Spinal cord (tissue), 10 donors: ENCODE data around the gene SEC14L5. TPM values are rescaled to one million over a fixed set of nuclear protein-coding genes. Genes with fewer than 3 reads are reported as not detected.

Experiments used
- DNase-seq, 6 donors: peaks; one replicate each; pipeline versions ENCODE4 v3.0.0 to v3.0.0-alpha.2; 2013 to 2015; ENCODE audit warnings: low spot score in 6 of 6, low read depth in 4 of 6
- H3K27ac ChIP-seq: one replicate; pipeline ENCODE4 v1.5.1; 2013; ENCODE audit warnings: low read depth, low read length, control low read depth
- H3K27me3 ChIP-seq: one replicate; pipeline ENCODE4 v1.6.1; 2013; ENCODE audit warnings: low read length; ENCODE audit not compliant: control insufficient read depth, insufficient read depth
- H3K36me3 ChIP-seq: one replicate; pipeline ENCODE4 v1.6.1; 2013; ENCODE audit warnings: low read length; ENCODE audit not compliant: control insufficient read depth, insufficient read depth
- H3K4me1 ChIP-seq: one replicate; pipeline ENCODE4 v1.6.1; 2013; ENCODE audit warnings: low read length; ENCODE audit not compliant: control insufficient read depth, insufficient read depth
- H3K4me3 ChIP-seq: one replicate; pipeline ENCODE4 v1.5.1; 2013; ENCODE audit warnings: low read depth, low read length, control low read depth
- H3K9me3 ChIP-seq: one replicate; pipeline ENCODE4 v1.6.1; 2013; ENCODE audit warnings: low read length; ENCODE audit not compliant: control insufficient read depth, insufficient read depth
- WGBS: methylation state at CpG from one replicate; pipeline ENCODE4 v1.1.5; 2013; ENCODE audit warnings: missing lambda C conversion rate; ENCODE audit not compliant: insufficient coverage; 5-methylcytosine and 5-hydroxymethylcytosine counted together
- polyA plus RNA-seq, 2 donors: library from polyadenylated mRNA; unstranded; fragments of 120-200 nt; gene quantifications; one replicate each; pipeline ENCODE4 v1.2.1, GENCODE V29; 2013; ENCODE audit not compliant: insufficient read length in 2 of 2
- total RNA-seq, 2 donors: library from RNA; depleted of rRNA in 1 of 2; stranded (reverse); fragments of 120-200 nt in 1 of 2; fragments of >200 nt in 1 of 2; gene quantifications; one replicate each; pipeline versions ENCODE4 v1.2.3 to v1.2.4, GENCODE V29; 2013 to 2014
- donor health status: healthy.

SEC14L5 gene
- total and polyA plus RNA-seq, 4 donors = 0.93 to 4.5 (median 1.7) TPM

GRCh38 chr16:5017678-5017969, 59.5 kb downstream of the SEC14L5 start:
- H3K4me3 ChIP-seq = no peak overlapping the region
- H3K27me3 ChIP-seq = no peaks in the 10 kb centered on the region
- H3K36me3 ChIP-seq = no peaks in the 10 kb centered on the region
- H3K27ac ChIP-seq = no peak overlapping the region
- no peaks in the 10 kb centered on the region for H3K9me3 ChIP-seq
- peaks cover 7% of the 10 kb centered on the region for H3K4me1 ChIP-seq
- WGBS = 77% methylated on average over 5 of the region's 5 CpGs
- no peak for DNase-seq

- no peak overlapping the region for H3K4me3 ChIP-seq
- H3K27me3 ChIP-seq = no peaks in the 10 kb centered on the region
- peak in 2 of 6 donors; percentile 60 to 70 for DNase-seq
- H3K4me1 ChIP-seq = peaks cover 7% of the 10 kb centered on the region
- no peaks in the 10 kb centered on the region for H3K9me3 ChIP-seq
- WGBS = 9% methylated on average over 6 of the region's 9 CpGs
- peak overlapping the region; percentile 84 for H3K27ac ChIP-seq
- no peaks in the 10 kb centered on the region for H3K36me3 ChIP-seq
Measured at GRCh38 chr16:5018793-5019192, 60.7 kb downstream of the SEC14L5 start.

- H3K9me3 ChIP-seq = no peaks in the 10 kb centered on the region
- no peaks in the 10 kb centered on the region for H3K27me3 ChIP-seq
- H3K27ac ChIP-seq = no peak overlapping the region
- H3K4me3 ChIP-seq = no peak overlapping the region
- WGBS = 90% methylated on average over 2 of the region's 6 CpGs
- no peak for DNase-seq
- peaks cover 7% of the 10 kb centered on the region for H3K4me1 ChIP-seq
- H3K36me3 ChIP-seq = no peaks in the 10 kb centered on the region
Measured at GRCh38 chr16:5019775-5020174, 61.6 kb downstream of the SEC14L5 start.

DNA sequence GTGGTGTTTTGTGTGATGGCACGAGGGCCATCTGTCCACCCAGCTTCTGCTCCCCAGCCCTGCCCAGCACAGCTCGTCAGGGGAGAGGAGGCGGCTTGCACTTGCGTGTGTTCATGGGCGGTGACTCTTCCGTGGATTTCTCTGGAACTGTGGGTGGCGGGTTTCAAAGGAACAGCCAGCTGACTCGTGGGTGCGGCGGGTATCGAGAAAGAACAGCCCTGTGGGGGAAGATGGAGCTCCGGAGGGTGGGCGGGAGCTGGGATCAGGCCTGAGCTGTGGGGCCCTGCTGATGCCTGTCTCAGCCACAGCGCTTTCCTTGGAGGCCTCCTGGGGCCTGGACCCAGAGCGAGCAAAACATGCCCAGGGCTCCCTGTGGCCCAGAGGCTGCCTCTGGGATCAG, 62.4 kb downstream of the SEC14L5 start:
- peaks cover 14% of the 10 kb centered on the region for H3K4me1 ChIP-seq
- H3K4me3 ChIP-seq = no peak overlapping the region
- no peak for DNase-seq
- 73% methylated on average over 15 of the region's 15 CpGs for WGBS
- no peaks in the 10 kb centered on the region for H3K9me3 ChIP-seq
- H3K36me3 ChIP-seq = peaks cover 6% of the 10 kb centered on the region
- H3K27ac ChIP-seq = no peak overlapping the region
- H3K27me3 ChIP-seq = no peaks in the 10 kb centered on the region

DNA sequence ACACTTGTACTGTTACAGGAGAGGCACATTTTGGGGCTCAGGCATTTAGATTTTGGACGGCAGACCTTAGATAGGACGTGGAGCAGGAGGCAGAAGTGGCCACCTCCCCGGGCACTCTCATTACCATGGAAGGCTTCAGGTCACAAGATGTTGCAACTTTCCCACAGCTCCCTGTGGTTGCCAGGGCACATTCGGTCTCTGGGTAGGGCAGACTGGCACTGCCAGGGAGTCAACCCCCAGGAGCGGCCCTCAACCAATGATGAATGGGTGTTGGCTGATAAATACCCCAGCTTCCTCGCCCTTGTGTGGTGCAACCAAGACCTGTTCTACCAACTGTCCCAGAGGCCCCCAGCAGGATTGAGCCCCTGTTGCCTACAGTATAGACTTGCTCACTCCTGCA, 64.4 kb downstream of the SEC14L5 start:
- Histone ChIP-seq H3K27me3 (no peaks in the 10 kb centered on the region), H3K27ac (no peak overlapping the region), H3K9me3 (no peaks in the 10 kb centered on the region), H3K4me1 (peaks cover 14% of the 10 kb centered on the region), H3K4me3 (no peak overlapping the region), H3K36me3 (peaks cover 17% of the 10 kb centered on the region)
- WGBS = 100% methylated on average over 4 of the region's 6 CpGs
- no peak for DNase-seq

DNA sequence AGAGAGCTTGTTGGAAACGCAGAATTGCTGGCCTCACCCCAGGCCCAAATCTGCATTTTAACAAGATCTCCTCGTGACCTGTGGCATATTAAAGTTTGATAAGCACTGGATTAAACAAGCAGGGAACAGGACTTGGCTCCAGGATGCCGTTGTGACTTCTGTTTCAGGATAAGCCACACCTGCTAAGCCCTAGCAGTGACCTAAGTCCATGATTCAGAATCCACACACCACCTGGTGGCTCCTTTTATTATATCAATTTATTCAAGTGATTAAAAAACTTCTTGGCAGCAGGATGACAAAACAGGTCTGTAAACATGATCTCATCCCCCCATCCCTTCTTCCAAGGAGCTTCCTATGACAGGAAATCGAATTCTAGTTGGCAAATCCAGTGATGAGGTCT, 66.5 kb downstream of the SEC14L5 start:
- Histone ChIP-seq H3K36me3 (peaks cover 38% of the 10 kb centered on the region), H3K27ac (no peak overlapping the region), H3K27me3 (no peaks in the 10 kb centered on the region), H3K4me3 (no peak overlapping the region), H3K4me1 (peaks cover 14% of the 10 kb centered on the region), H3K9me3 (no peaks in the 10 kb centered on the region)
- peak in 2 of 6 donors; percentile 19 to 64 for DNase-seq
- 77% methylated on average over 3 of the region's 4 CpGs for WGBS

DNA sequence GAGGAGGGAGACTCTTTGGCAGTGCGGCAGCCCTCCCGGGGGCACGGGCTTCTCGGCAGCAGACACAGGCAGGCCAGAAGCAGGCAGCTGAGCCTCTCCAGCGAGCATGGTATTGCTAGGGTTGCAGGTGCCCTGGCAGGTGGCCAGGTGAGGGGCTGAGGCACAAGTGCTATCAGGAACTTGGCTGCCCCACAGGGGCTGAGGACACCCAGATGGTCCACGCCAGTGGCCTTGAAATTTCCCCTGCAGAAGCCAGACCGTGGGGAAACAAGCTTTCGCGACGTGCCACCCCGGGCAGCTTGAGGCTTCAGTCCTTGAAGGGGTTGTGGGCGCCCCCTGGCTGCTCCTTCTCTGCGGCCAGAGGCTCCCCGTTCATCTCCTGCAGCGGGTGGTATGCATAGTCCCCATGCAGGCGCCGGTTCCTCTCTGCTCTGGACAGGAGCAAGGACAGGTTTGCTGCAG, 67.1 kb downstream of the SEC14L5 start:
- H3K9me3 ChIP-seq = no peaks in the 10 kb centered on the region
- H3K4me3 ChIP-seq = no peak overlapping the region
- no peaks in the 10 kb centered on the region for H3K27me3 ChIP-seq
- H3K36me3 ChIP-seq = peaks cover 44% of the 10 kb centered on the region
- H3K27ac ChIP-seq = no peak overlapping the region
- peak in 2 of 6 donors; percentile 32 to 51 for DNase-seq
- H3K4me1 ChIP-seq = peaks cover 13% of the 10 kb centered on the region
- WGBS = 18% methylated on average over 17 of the region's 17 CpGs

GRCh38 chr16:5026664-5027063, 68.5 kb downstream of the SEC14L5 start:
- Histone ChIP-seq H3K4me1 (peaks cover 7% of the 10 kb centered on the region), H3K27ac (no peak overlapping the region), H3K4me3 (no peak overlapping the region), H3K9me3 (no peaks in the 10 kb centered on the region), H3K27me3 (no peaks in the 10 kb centered on the region), H3K36me3 (peaks cover 49% of the 10 kb centered on the region)
- DNase-seq = no peak
- 97% methylated on average over 5 of the region's 8 CpGs for WGBS

DNA sequence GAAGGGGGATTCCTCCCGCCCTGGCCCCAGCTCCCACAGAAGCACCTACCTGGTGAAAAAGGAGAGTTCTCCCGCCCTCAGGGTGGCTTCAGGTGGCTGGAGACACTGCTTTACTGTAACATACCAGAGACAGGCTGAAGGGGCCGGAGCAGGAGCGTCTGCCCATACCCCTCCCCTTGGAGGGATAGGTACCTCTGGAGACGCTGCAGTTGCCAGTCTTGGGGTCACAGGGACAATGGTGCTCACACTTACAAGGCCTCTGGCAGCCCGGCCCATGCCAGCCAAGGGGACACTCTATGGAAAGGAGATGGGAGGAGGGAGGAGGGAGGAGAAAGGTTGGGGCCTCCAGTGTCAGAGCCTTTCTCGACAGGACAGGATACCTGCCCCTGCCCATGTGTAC, 69.0 kb downstream of the SEC14L5 start:
- 89% methylated on average over 3 of the region's 7 CpGs for WGBS
- no peak overlapping the region for H3K4me3 ChIP-seq
- no peak for DNase-seq
- H3K36me3 ChIP-seq = peaks cover 49% of the 10 kb centered on the region
- no peak overlapping the region for H3K27ac ChIP-seq
- H3K4me1 ChIP-seq = peaks cover 7% of the 10 kb centered on the region
- no peaks in the 10 kb centered on the region for H3K27me3 ChIP-seq
- no peaks in the 10 kb centered on the region for H3K9me3 ChIP-seq

DNA sequence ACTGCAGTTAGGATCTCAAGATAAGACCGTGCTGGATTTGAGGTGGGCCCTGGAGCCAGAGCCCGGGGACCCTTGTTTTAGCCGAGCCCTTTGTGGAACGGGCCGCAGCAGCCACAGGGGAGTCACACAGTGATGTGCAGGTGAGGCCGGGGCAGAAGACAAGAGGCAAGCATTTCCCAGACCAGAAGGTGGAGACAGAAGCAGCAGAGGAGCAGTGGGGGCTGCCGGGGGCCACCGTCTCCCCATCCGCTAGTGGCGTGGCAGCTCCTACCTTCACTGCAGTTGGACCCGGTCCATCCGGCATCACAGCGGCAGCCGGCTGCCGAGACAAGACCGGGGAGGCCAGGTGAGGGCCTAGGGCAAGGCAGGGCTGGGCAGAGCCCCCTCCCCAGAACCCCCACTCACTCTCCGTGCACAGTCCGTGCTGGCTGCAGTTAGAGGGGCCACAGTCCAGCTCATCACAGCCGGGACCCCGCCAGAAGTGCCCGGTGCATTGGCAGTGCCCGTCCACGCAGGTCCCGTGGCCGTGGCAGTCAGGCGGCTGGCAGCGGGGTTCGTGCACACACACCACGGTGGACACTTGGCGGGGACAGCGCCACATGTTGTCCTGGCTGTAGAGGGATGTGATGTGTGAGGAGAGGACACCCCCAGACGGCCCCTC, 69.6 kb downstream of the SEC14L5 start:
- 93% methylated on average over 23 of the region's 32 CpGs for WGBS
- Histone ChIP-seq H3K27ac (no peak overlapping the region), H3K4me3 (no peak overlapping the region), H3K27me3 (no peaks in the 10 kb centered on the region), H3K9me3 (no peaks in the 10 kb centered on the region), H3K4me1 (peaks cover 13% of the 10 kb centered on the region), H3K36me3 (peaks cover 49% of the 10 kb centered on the region)
- no peak for DNase-seq
